ENCODE data around the gene ITGA2.

ITGA2 gene

GRCh38 chr5:53063176-53063575, 74.0 kb downstream of the ITGA2 start:
- DNase-seq (ENCODE audit: low read depth) = peak; percentile 49
- H3K4me3 ChIP-seq (replicated peaks; ENCODE audit: low read depth, low read length) = no peak overlapping the region
- TF ChIP-seq CTCF (IDR thresholded peaks at IDR 0.05; ENCODE audit: low read length, missing control alignments) = no peak

- TF ChIP-seq CTCF (IDR thresholded peaks at IDR 0.05; ENCODE audit: low read length, missing control alignments) = no peak
- H3K4me3 ChIP-seq (replicated peaks; ENCODE audit: low read depth, low read length) = no peak overlapping the region
- no peak for DNase-seq (ENCODE audit: low read depth)
These were observed 74.6 kb downstream of the ITGA2 start for GRCh38 chr5:53063791-53064190.

GRCh38 chr5:53066088-53066487, 76.9 kb downstream of the ITGA2 start:
- DNase-seq (ENCODE audit: low read depth) = no peak
- H3K4me3 ChIP-seq (replicated peaks; ENCODE audit: low read depth, low read length) = no peak overlapping the region
- TF ChIP-seq CTCF (IDR thresholded peaks at IDR 0.05; ENCODE audit: low read length, missing control alignments) = no peak

- DNase-seq (ENCODE audit: low read depth) = no peak
- TF ChIP-seq CTCF (IDR thresholded peaks at IDR 0.05; ENCODE audit: low read length, missing control alignments) = no peak
- H3K4me3 ChIP-seq (replicated peaks; ENCODE audit: low read depth, low read length) = no peak overlapping the region
These were observed 78.5 kb downstream of the ITGA2 start for GRCh38 chr5:53067641-53068040.

GRCh38 chr5:53068291-53068836, 79.2 kb downstream of the ITGA2 start:
- no peak overlapping the region for H3K4me3 ChIP-seq (replicated peaks; ENCODE audit: low read depth, low read length)
- no peak for DNase-seq (ENCODE audit: low read depth)
- no peak for TF ChIP-seq CTCF (IDR thresholded peaks at IDR 0.05; ENCODE audit: low read length, missing control alignments)

- peak; percentile 88 for DNase-seq (ENCODE audit: low read depth)
- TF ChIP-seq CTCF (IDR thresholded peaks at IDR 0.05; ENCODE audit: low read length, missing control alignments) = no peak
- H3K4me3 ChIP-seq (replicated peaks; ENCODE audit: low read depth, low read length) = no peak overlapping the region
These were observed 80.5 kb downstream of the ITGA2 start for GRCh38 chr5:53069626-53070025.

- no peak for DNase-seq (ENCODE audit: low read depth)
These were observed 82.1 kb downstream of the ITGA2 start for GRCh38 chr5:53071298-53071697.

More at GRCh38 chr5:53071298-53071697, 82.1 kb downstream of the ITGA2 start:
- TF ChIP-seq CTCF (IDR thresholded peaks at IDR 0.05; ENCODE audit: low read length, missing control alignments) = no peak
- no peak overlapping the region for H3K4me3 ChIP-seq (replicated peaks; ENCODE audit: low read depth, low read length)

Measured in fibroblast of pulmonary artery (primary cell).